Liver (tissue), 9 donors: ENCODE data around the gene UPK3A. TPM values are rescaled to one million over a fixed set of nuclear protein-coding genes. Genes with fewer than 3 reads are reported as not detected.

Experiments
- DNase-seq: peaks from one replicate; pipeline ENCODE4 v3.0.0-alpha.2; 2017; ENCODE audit warnings: low spot score
- H3K27ac ChIP-seq, 2 donors: one replicate each; pipeline ENCODE4 v1.7.0; 2013; ENCODE audit warnings: inconsistent platforms in 2 of 2, low read length in 2 of 2, control low read depth in 1 of 2, low read depth in 1 of 2, mild to moderate bottlenecking in 1 of 2
- H3K27me3 ChIP-seq, 4 donors: one replicate each; pipeline versions ENCODE4 v1.6.1 to v1.7.0; 2013; ENCODE audit warnings: low read length in 3 of 4, inconsistent platforms in 1 of 4, mild to moderate bottlenecking in 1 of 4, moderate library complexity in 1 of 4; ENCODE audit not compliant: control insufficient read depth in 4 of 4, insufficient read depth in 4 of 4
- H3K36me3 ChIP-seq, 4 donors: one replicate each; pipeline versions ENCODE4 v1.6.1 to v1.7.0; 2013; ENCODE audit warnings: low read length in 3 of 4, mild to moderate bottlenecking in 3 of 4, low read depth in 1 of 4, moderate library complexity in 1 of 4; ENCODE audit not compliant: control insufficient read depth in 4 of 4, insufficient read depth in 3 of 4
- H3K4me1 ChIP-seq, 4 donors: one replicate each; pipeline versions ENCODE4 v1.6.1 to v1.7.0; 2013; ENCODE audit warnings: low read length in 3 of 4, mild to moderate bottlenecking in 3 of 4, moderate library complexity in 1 of 4; ENCODE audit not compliant: control insufficient read depth in 4 of 4, insufficient read depth in 4 of 4
- H3K4me3 ChIP-seq, 3 donors: one replicate each; pipeline versions ENCODE4 v1.6.1 to v1.7.0; 2013; ENCODE audit warnings: low read length in 3 of 3, control low read depth in 1 of 3, low read depth in 1 of 3, mild to moderate bottlenecking in 1 of 3
- H3K9ac ChIP-seq, 2 donors: one replicate each; pipeline ENCODE4 v1.7.0; 2013; ENCODE audit warnings: low read length in 2 of 2, mild to moderate bottlenecking in 2 of 2, moderate library complexity in 2 of 2, control low read depth in 1 of 2, low read depth in 1 of 2
- H3K9me3 ChIP-seq, 4 donors: one replicate each; pipeline versions ENCODE4 v1.6.1 to v1.7.0; 2013; ENCODE audit warnings: low read length in 3 of 4; ENCODE audit not compliant: control insufficient read depth in 4 of 4
- CTCF ChIP-seq: fragments of 150-350 bp; IDR thresholded peaks from 2 replicates; pipeline ENCODE4 v1.5.1; 2017; ENCODE audit warnings: improper control_type of control experiment, low read depth, low read length; ENCODE audit not compliant: missing input control
- FOXA1 ChIP-seq: IDR thresholded peaks from 2 replicates; pipeline ENCODE4 v1.6.1; 2016; ENCODE audit warnings: antibody characterized with exemption
- FOXA2 ChIP-seq: IDR thresholded peaks from 2 replicates; pipeline ENCODE4 v1.6.1; 2016; ENCODE audit warnings: antibody characterized with exemption
- HNF4A ChIP-seq, 2 donors: conservative IDR thresholded peaks; 2 replicates each; pipeline ENCODE4 v1.6.1; 2016; ENCODE audit warnings: antibody characterized with exemption in 2 of 2, mild to moderate bottlenecking in 2 of 2
- JUND ChIP-seq, 2 donors: IDR thresholded peaks; 2 replicates each; pipeline ENCODE4 v1.6.1; 2016; ENCODE audit warnings: antibody characterized with exemption in 2 of 2
- MAX ChIP-seq: IDR thresholded peaks from 2 replicates; pipeline ENCODE4 v1.6.1; 2016; ENCODE audit warnings: antibody characterized with exemption
- NR2F2 ChIP-seq: IDR thresholded peaks from 2 replicates; pipeline ENCODE4 v1.6.1; 2016; ENCODE audit warnings: antibody characterized with exemption
- RAD21 ChIP-seq, 2 donors: IDR thresholded peaks; 2 replicates each; pipeline ENCODE4 v1.6.1; 2016; ENCODE audit warnings: antibody characterized with exemption in 2 of 2, mild to moderate bottlenecking in 2 of 2
- REST ChIP-seq: IDR thresholded peaks from 2 replicates; pipeline ENCODE4 v1.6.1; 2016; ENCODE audit warnings: antibody characterized with exemption, mild to moderate bottlenecking
- RXRA ChIP-seq, 2 donors: IDR thresholded peaks; 2 replicates each; pipeline ENCODE4 v1.6.1; 2017 to 2018; ENCODE audit warnings: antibody characterized with exemption in 2 of 2, mild to moderate bottlenecking in 1 of 2
- SP1 ChIP-seq: IDR thresholded peaks from 2 replicates; pipeline ENCODE4 v1.6.1; 2018; ENCODE audit warnings: antibody characterized with exemption, mild to moderate bottlenecking
- YY1 ChIP-seq: IDR thresholded peaks from 2 replicates; pipeline ENCODE4 v1.6.1; 2016; ENCODE audit warnings: antibody characterized with exemption, mild to moderate bottlenecking
- ZBTB33 ChIP-seq: IDR thresholded peaks from 2 replicates; pipeline ENCODE4 v1.6.1; 2016; ENCODE audit warnings: antibody characterized with exemption
- WGBS: extraction: QIAGEN DNeasy Blood & Tissue Kit; methylation state at CpG from one replicate; pipeline ENCODE4 v1.1.7; 2013; 5-methylcytosine and 5-hydroxymethylcytosine counted together
- polyA plus RNA-seq, 2 donors: library from polyadenylated mRNA; stranded (reverse) in 1 of 2; unstranded in 1 of 2; fragments of 200-250 nt in 1 of 2; fragments of >200 nt in 1 of 2; fragmentation: Nextera tagmentation in 1 of 2; extraction: Ambion mirVana in 1 of 2; gene quantifications; one replicate each; pipeline versions ENCODE4 v1.2.1 to v1.2.3, GENCODE V29; 2013 to 2015
- total RNA-seq, 2 donors: library from RNA; depleted of rRNA; stranded (reverse); fragments of >200 nt; gene quantifications; one replicate each; pipeline ENCODE4 v1.2.3, GENCODE V29; 2014
- donor health status: healthy.
- donor health status: healthy.
- donor health status: healthy.
- donor health status: healthy.
- donor health status: healthy.

Gene UPK3A
- total and polyA plus RNA-seq, 4 donors = 0.42 TPM; not detected in 3

GRCh38 chr22:45240104-45240809 lies 44.5 kb upstream of the UPK3A start:
- Histone ChIP-seq H3K27ac (peak overlapping the region; percentile 4 to 12), H3K9ac (no peak overlapping the region), H3K4me1 (peaks cover 16 to 52% (median 34%) of the 10 kb centered on the region in 4 donors), H3K27me3 (no peaks in the 10 kb centered on the region), H3K4me3 (peak overlapping the region; percentile 27 to 77 (median 77)), H3K36me3 (no peaks in the 10 kb centered on the region), H3K9me3 (no peaks in the 10 kb centered on the region)
- TF ChIP-seq ZBTB33 = no peak
- TF ChIP-seq MAX = no peak
- TF ChIP-seq REST = no peak
- no peak for TF ChIP-seq HNF4A (conservative IDR thresholded peaks at IDR 0.05)
- no peak for TF ChIP-seq SP1
- TF ChIP-seq FOXA2 = no peak
- TF ChIP-seq FOXA1 = no peak
- TF ChIP-seq RXRA (IDR thresholded peaks at IDR 0.05) = no peak
- no peak for TF ChIP-seq JUND (IDR thresholded peaks at IDR 0.05)
- no peak for TF ChIP-seq RAD21 (IDR thresholded peaks at IDR 0.05)
- TF ChIP-seq YY1 = no peak
- TF ChIP-seq CTCF = no peak
- no peak for TF ChIP-seq NR2F2
- DNase-seq = no peak
- WGBS = 3% methylated on average over 73 of the region's 73 CpGs

- TF ChIP-seq MAX (no peak), SP1 (peak; percentile 71), HNF4A (conservative IDR thresholded peaks at IDR 0.05) (peak in 1 of 2 donors; percentile 23)
- peak; percentile 94 for DNase-seq
- H3K4me1 ChIP-seq = peaks cover 16 to 52% (median 32%) of the 10 kb centered on the region in 4 donors
- no peaks in the 10 kb centered on the region for H3K27me3 ChIP-seq
- peak within 1 kb of the TSS; percentile 23 to 35 for H3K27ac ChIP-seq
- WGBS = 8% methylated on average over 65 of the region's 66 CpGs
- peak within 1 kb of the TSS; percentile 27 to 77 (median 77) for H3K4me3 ChIP-seq
- no peaks in the 10 kb centered on the region for H3K36me3 ChIP-seq
- no peaks in the 10 kb centered on the region for H3K9me3 ChIP-seq
- H3K9ac ChIP-seq = no peak within 1 kb of the TSS
Observed at GRCh38 chr22:45240810-45241631, 43.7 kb upstream of the UPK3A start, which contains the start of gene KIAA0930. TSS of gene KIAA0930 (minus strand) at chr22:45240894. CDS start at chr22:45240703, 191 bp downstream.
